Neural crest cell (in vitro differentiated cells): Measurements from ENCODE around the gene PDIA2. TPM values are rescaled to one million over a fixed set of nuclear protein-coding genes. Genes with fewer than 3 reads are reported as not detected.
A peak's percentile ranks its signal among the peaks of the same experiment; 100 is the strongest.

Source experiments
- DNase-seq: peaks from one replicate; pipeline ENCODE4 v3.0.0; 2021; ENCODE audit warnings: low read depth, mixed read lengths, low spot score
- H3K27ac Mint-ChIP-seq: one replicate; pipeline ENCODE4 v1.8.0; 2021; ENCODE audit warnings: mild to moderate bottlenecking, mixed read lengths; ENCODE audit not compliant: unreplicated experiment
- H3K27me3 Mint-ChIP-seq: 2 replicates; pipeline ENCODE4 v1.8.0; 2021; ENCODE audit warnings: low read depth, mild to moderate bottlenecking, mixed read lengths
- H3K36me3 Mint-ChIP-seq: 2 replicates; pipeline ENCODE4 v1.8.0; 2021; ENCODE audit warnings: low read depth, mild to moderate bottlenecking, mixed read lengths
- H3K4me1 Mint-ChIP-seq: 2 replicates; pipeline ENCODE4 v1.8.0; 2021; ENCODE audit warnings: mixed read lengths
- H3K4me3 Mint-ChIP-seq: one replicate; pipeline ENCODE4 v1.8.0; 2021; ENCODE audit warnings: mild to moderate bottlenecking, mixed read lengths
- H3K9me3 Mint-ChIP-seq: 2 replicates; pipeline ENCODE4 v1.8.0; 2021; ENCODE audit warnings: mixed read lengths
- long read RNA-seq: library from polyadenylated mRNA; unstranded; transcript quantifications from one replicate; pipeline ENCODE4 v2.0.0, GENCODE V29; 2020
- total RNA-seq: library from RNA; stranded (reverse); gene quantifications from 2 replicates; pipeline ENCODE4 v1.2.1, GENCODE V29; 2021
- TF ChIP-seq, protein P1 (sequence below): fragments of 200-600 bp; sonication (generic); conservative IDR thresholded peaks from 2 replicates; pipeline ENCODE4 v1.5.0; 2021; ENCODE audit warnings: antibody characterized with exemption, mild to moderate bottlenecking

The PDIA2 gene, protein sequence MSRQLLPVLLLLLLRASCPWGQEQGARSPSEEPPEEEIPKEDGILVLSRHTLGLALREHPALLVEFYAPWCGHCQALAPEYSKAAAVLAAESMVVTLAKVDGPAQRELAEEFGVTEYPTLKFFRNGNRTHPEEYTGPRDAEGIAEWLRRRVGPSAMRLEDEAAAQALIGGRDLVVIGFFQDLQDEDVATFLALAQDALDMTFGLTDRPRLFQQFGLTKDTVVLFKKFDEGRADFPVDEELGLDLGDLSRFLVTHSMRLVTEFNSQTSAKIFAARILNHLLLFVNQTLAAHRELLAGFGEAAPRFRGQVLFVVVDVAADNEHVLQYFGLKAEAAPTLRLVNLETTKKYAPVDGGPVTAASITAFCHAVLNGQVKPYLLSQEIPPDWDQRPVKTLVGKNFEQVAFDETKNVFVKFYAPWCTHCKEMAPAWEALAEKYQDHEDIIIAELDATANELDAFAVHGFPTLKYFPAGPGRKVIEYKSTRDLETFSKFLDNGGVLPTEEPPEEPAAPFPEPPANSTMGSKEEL
- total RNA-seq, result 1.4 and 2.1 TPM in 2 replicates
- long read RNA-seq, result 0 reads

DNA sequence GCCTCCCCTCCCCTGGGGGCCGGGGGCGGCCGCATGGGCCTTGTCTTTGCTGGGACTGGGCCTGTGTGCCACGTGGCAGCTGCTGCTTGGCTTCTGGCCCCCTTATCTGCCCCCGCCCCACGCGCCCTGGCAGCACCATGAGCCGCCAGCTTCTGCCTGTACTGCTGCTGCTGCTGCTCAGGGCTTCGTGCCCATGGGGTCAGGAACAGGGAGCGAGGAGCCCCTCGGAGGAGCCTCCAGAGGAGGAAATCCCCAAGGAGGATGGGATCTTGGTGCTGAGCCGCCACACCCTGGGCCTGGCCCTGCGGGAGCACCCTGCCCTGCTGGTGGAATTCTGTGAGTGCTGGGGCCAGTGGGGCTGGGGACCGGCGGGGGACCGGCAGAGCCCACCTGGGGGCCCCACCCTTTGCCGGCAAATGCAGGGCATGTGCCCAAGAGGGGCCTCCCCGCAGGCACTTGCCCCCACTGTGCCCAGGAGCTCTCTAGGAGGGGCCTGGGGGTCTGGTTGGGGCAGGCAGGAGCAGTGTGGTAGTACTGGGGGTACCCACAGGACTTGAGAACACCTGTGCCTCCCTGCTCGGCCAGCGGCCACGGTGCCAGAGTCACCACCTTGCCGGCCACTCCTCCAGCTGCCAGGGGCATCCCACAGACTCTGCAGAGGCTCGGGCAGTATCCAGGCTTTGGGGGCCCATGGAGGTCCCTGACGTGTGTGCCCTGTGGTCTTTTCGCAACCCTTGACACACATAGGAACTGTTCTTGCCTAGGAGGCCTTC, at the start of gene PDIA2:
Gene PDIA2, plus strand, starts transcription at position 132 of the 773 bp plus-strand sequence. Its CDS starts 6 bp downstream, at position 138.
- Mint-ChIP-seq H3K4me3 (no peak within 1 kb of the TSS), H3K27me3 (peaks cover 29% of the 10 kb centered on the region)

DNA sequence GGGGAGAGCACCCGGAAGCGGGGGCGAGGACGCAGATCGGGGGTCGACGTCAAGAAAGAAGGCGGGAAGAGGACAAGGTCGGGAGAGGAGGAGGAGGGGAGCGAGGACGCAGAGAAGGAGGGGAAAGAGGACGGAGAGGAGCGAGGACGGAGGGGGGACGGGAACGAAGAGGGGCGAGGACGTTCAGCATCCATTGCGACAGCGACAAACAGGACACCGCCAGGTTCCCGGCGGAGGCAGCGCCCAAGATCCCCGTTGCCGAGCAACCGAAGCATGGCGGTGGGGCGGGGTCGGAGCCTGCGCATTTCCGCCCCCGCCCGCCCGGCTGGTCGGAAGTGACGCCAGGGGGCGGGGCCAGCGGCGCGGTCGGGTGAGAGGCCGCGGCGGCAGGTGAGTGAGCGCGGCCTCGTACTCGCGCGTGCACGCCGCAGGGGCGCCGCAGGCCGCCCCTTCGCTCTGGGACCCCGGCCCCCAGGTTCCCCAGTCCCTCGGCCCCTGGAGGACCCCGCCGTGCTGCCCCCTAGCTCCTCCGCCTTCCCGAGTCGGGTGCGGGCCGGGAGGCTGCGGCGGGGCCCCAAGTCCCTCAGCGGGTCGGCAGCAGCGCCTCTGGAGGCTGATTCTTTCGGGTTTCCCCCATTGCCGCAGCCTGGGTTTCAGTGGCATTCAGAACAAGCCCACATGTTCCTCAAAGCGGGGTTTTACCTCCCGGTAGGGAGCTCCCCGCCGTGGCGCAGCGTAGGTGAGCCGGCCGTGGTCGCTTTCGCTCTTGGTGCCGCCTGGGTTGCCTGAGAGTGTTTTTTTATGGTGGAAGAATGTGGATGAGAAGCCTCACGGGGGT, 48.3 kb upstream of the PDIA2 start, which contains the start of gene FAM234A:
Gene FAM234A, plus strand, starts transcription at position 354 of the 838 bp plus-strand sequence. CDS start 19,593 bp downstream, outside the sequence.
- peak; percentile 90 for DNase-seq
- TF ChIP-seq, protein P1, sequence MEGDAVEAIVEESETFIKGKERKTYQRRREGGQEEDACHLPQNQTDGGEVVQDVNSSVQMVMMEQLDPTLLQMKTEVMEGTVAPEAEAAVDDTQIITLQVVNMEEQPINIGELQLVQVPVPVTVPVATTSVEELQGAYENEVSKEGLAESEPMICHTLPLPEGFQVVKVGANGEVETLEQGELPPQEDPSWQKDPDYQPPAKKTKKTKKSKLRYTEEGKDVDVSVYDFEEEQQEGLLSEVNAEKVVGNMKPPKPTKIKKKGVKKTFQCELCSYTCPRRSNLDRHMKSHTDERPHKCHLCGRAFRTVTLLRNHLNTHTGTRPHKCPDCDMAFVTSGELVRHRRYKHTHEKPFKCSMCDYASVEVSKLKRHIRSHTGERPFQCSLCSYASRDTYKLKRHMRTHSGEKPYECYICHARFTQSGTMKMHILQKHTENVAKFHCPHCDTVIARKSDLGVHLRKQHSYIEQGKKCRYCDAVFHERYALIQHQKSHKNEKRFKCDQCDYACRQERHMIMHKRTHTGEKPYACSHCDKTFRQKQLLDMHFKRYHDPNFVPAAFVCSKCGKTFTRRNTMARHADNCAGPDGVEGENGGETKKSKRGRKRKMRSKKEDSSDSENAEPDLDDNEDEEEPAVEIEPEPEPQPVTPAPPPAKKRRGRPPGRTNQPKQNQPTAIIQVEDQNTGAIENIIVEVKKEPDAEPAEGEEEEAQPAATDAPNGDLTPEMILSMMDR, result peak; percentile 57
- Mint-ChIP-seq H3K27ac (peak within 1 kb of the TSS; percentile 99), H3K4me1 (peaks cover 23% of the 10 kb centered on the region), H3K4me3 (peak within 1 kb of the TSS; percentile 96), H3K36me3 (no peaks in the 10 kb centered on the region), H3K27me3 (no peaks in the 10 kb centered on the region), H3K9me3 (no peaks in the 10 kb centered on the region)

More for the DNA sequence above, at the start of gene PDIA2:
- no peak within 1 kb of the TSS for H3K27ac Mint-ChIP-seq
- H3K36me3 Mint-ChIP-seq, result peaks cover 6% of the 10 kb centered on the region
- DNase-seq, result no peak
- TF ChIP-seq, protein P1, result no peak
- no peaks in the 10 kb centered on the region for H3K9me3 Mint-ChIP-seq
- H3K4me1 Mint-ChIP-seq, result no peaks in the 10 kb centered on the region

DNA sequence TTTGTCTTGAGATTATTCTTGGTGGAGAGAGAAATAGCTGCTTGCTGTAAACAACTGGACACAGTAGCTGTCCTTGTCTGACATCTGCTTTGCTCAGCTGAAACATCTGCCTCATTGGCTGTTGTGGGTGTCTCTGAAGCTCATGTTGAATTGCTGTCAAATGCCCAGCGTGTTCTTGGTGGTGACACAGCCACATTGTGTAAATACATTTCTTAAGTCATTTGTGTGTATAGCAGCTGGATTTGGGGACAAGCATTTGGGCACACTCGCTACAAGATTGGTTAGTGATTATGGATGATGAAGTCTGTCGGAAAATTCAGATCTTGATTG, 43.1 kb upstream of the PDIA2 start:
- no peaks in the 10 kb centered on the region for H3K9me3 Mint-ChIP-seq
- peak overlapping the region; percentile 74 for H3K4me3 Mint-ChIP-seq
- peaks cover 20% of the 10 kb centered on the region for H3K4me1 Mint-ChIP-seq
- no peaks in the 10 kb centered on the region for H3K27me3 Mint-ChIP-seq
- DNase-seq, result no peak
- H3K27ac Mint-ChIP-seq, result no peak overlapping the region
- no peaks in the 10 kb centered on the region for H3K36me3 Mint-ChIP-seq
- TF ChIP-seq, protein P1, result no peak

DNA sequence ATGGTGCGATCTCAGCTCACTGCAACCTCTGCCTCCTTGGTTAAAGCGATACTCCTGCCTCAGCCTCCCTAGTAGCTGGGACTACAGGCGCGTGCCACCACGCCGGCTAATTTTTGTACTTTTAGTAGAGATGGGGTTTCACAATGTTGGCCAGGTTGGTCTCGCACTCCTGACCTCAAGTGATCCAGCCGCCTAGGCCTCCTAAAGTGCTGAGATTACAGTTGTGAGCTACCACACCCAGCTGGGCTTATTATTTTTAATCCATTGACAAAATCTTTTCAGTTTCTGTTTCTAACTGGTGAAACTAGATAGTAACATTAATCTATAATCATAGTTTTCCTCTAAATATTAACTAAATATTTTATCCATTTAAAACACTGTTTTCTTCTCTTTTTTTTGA, 42.4 kb upstream of the PDIA2 start:
- peaks cover 13% of the 10 kb centered on the region for H3K4me1 Mint-ChIP-seq
- H3K27me3 Mint-ChIP-seq, result no peaks in the 10 kb centered on the region
- no peaks in the 10 kb centered on the region for H3K9me3 Mint-ChIP-seq
- H3K36me3 Mint-ChIP-seq, result no peaks in the 10 kb centered on the region
- no peak overlapping the region for H3K27ac Mint-ChIP-seq
- no peak for DNase-seq
- H3K4me3 Mint-ChIP-seq, result no peak overlapping the region
- TF ChIP-seq, protein P1, result no peak

DNA sequence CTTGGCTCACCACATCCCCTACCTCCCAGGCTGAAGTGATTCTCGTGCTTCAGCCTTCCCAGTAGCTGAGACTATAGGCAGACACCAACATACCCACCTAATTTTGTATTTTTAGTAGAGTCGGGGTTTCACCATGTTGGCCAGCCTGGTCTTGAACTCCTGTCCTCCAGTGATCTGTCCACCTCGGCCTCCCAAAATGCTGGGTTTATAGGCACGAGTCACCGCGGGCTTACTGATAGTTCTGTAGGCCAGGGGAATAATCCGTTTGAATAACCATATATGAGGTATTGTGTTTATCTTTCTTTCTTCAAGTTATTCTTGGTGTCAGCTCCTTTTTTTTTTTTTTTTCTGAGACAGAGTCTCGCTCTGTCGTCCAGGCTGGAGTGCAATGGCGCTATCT, 40.7 kb upstream of the PDIA2 start:
- TF ChIP-seq, protein P1, result no peak

More for the DNA sequence above, 40.7 kb upstream of the PDIA2 start:
- no peaks in the 10 kb centered on the region for H3K27me3 Mint-ChIP-seq
- peaks cover 8% of the 10 kb centered on the region for H3K4me1 Mint-ChIP-seq
- no peak overlapping the region for H3K27ac Mint-ChIP-seq
- no peaks in the 10 kb centered on the region for H3K9me3 Mint-ChIP-seq
- H3K4me3 Mint-ChIP-seq, result no peak overlapping the region
- no peaks in the 10 kb centered on the region for H3K36me3 Mint-ChIP-seq
- DNase-seq, result no peak
